IMR-90 (cell line): Measurements from ENCODE around the gene EML4. TPM values are rescaled to one million over a fixed set of nuclear protein-coding genes. Genes with fewer than 3 reads are reported as not detected.

Experiments
- ATAC-seq: fragments of 200-7000 bp; cut with Tn5 transposase; 2 replicates; pipeline ENCODE4 v1.9.1; 2020; ENCODE audit warnings: low read depth, mild to moderate bottlenecking, moderate library complexity
- BruUV-seq: library from RNA; stranded (reverse); fragments of 400-500 nt; replicated peaks from 2 replicates; lab custom pipeline; 2021; lab: Mats Ljungman, UMichigan
- CTCF ChIA-PET: fragments of 300-600 bp; formaldehyde crosslinking; extraction: SDS; loops from one replicate; lab custom pipeline; 2021; ENCODE audit warnings: antibody characterized with exemption; lab: Yijun Ruan, JAX
- POLR2A ChIA-PET: fragments of 300-600 bp; sonication (Branson Sonifier 250); formaldehyde crosslinking; loops from one replicate; lab custom pipeline; 2022; ENCODE audit warnings: antibody characterized with exemption; ENCODE audit not compliant: unreplicated experiment; lab: Charles Lee
- DNase-seq: peaks from one replicate; pipeline ENCODE4 v3.0.0; 2013
- H2AFZ ChIP-seq: replicated peaks from 2 replicates; pipeline ENCODE3; 2013; ENCODE audit warnings: low read length, mild to moderate bottlenecking; ENCODE audit not compliant: poor library complexity
- H2AK5ac ChIP-seq: 2 replicates; pipeline ENCODE4 v1.6.1; 2013; ENCODE audit warnings: low read depth, low read length, inconsistent platforms
- H2AK9ac ChIP-seq: replicated peaks from 2 replicates; pipeline ENCODE3; 2013; ENCODE audit warnings: mild to moderate bottlenecking, low read depth, low read length, moderate library complexity; ENCODE audit not compliant: poor library complexity
- H2BK120ac ChIP-seq: 2 replicates; pipeline ENCODE4 v1.6.1; 2013; ENCODE audit warnings: low read depth, low read length, inconsistent platforms
- H2BK15ac ChIP-seq: 3 replicates; pipeline ENCODE4 v1.6.1; 2013; ENCODE audit warnings: low read depth, low read length, inconsistent platforms
- H2BK20ac ChIP-seq: 2 replicates; pipeline ENCODE4 v1.6.1; 2013; ENCODE audit warnings: low read depth, mild to moderate bottlenecking, inconsistent platforms, low read length, moderate library complexity
- H2BK5ac ChIP-seq: 2 replicates; pipeline ENCODE4 v1.6.1; 2013; ENCODE audit warnings: mild to moderate bottlenecking, low read depth, low read length, inconsistent platforms; ENCODE audit not compliant: poor library complexity, severe bottlenecking
- H3K14ac ChIP-seq: replicated peaks from 2 replicates; pipeline ENCODE4 v1.6.1; 2013; ENCODE audit warnings: low read depth, low read length, inconsistent platforms
- H3K18ac ChIP-seq: 2 replicates; pipeline ENCODE4 v1.6.1; 2013; ENCODE audit warnings: low read depth, low read length, control low read depth
- H3K23ac ChIP-seq: 2 replicates; pipeline ENCODE4 v1.6.1; 2013; ENCODE audit warnings: low read depth, low read length, inconsistent platforms
- H3K27ac ChIP-seq: 2 replicates; pipeline ENCODE4 v1.5.1; 2013; ENCODE audit warnings: mild to moderate bottlenecking, control low read depth, low read length; ENCODE audit not compliant: insufficient read depth
- H3K27me3 ChIP-seq: 2 replicates; pipeline ENCODE4 v1.6.1; 2013; ENCODE audit warnings: low read length; ENCODE audit not compliant: control insufficient read depth, insufficient read depth
- H3K36me3 ChIP-seq: 2 replicates; pipeline ENCODE4 v1.6.1; 2013; ENCODE audit warnings: low read length, mixed read lengths; ENCODE audit not compliant: control insufficient read depth, insufficient read depth
- H3K4ac ChIP-seq: 2 replicates; pipeline ENCODE4 v1.6.1; 2013; ENCODE audit warnings: low read depth, low read length, inconsistent platforms
- H3K4me1 ChIP-seq: 2 replicates; pipeline ENCODE4 v1.6.1; 2013; ENCODE audit warnings: low read length, mixed read lengths; ENCODE audit not compliant: control insufficient read depth, insufficient read depth
- H3K4me2 ChIP-seq: 2 replicates; pipeline ENCODE4 v1.6.1; 2013; ENCODE audit warnings: low read depth, mild to moderate bottlenecking, control low read depth, low read length, moderate library complexity
- H3K4me3 ChIP-seq: 2 replicates; pipeline ENCODE4 v1.5.1; 2013; ENCODE audit warnings: low read depth, mild to moderate bottlenecking, control low read depth, low read length, moderate library complexity; ENCODE audit not compliant: insufficient read depth
- H3K56ac ChIP-seq: 2 replicates; pipeline ENCODE4 v1.6.1; 2013; ENCODE audit warnings: low read length, inconsistent platforms; ENCODE audit not compliant: insufficient read depth; ENCODE audit errors: extremely low read depth
- H3K79me1 ChIP-seq, 2 experiments: 2 replicates each; pipeline ENCODE4 v1.6.1; 2013; ENCODE audit warnings: low read length in 2 of 2, inconsistent platforms in 1 of 2, low read depth in 1 of 2
- H3K9ac ChIP-seq: 2 replicates; pipeline ENCODE4 v1.6.1; 2013; ENCODE audit warnings: low read depth, low read length, control low read depth
- H3K9me1 ChIP-seq: 2 replicates; pipeline ENCODE4 v1.6.1; 2013; ENCODE audit warnings: low read length, inconsistent platforms; ENCODE audit not compliant: insufficient read depth
- H3K9me3 ChIP-seq: 2 replicates; pipeline ENCODE4 v1.6.1; 2013; ENCODE audit warnings: low read length; ENCODE audit not compliant: control insufficient read depth, insufficient read depth
- H4K20me1 ChIP-seq: 2 replicates; pipeline ENCODE4 v1.6.1; 2013; ENCODE audit warnings: low read length, inconsistent platforms; ENCODE audit not compliant: insufficient read depth
- H4K5ac ChIP-seq: 2 replicates; pipeline ENCODE4 v1.6.1; 2013; ENCODE audit warnings: mild to moderate bottlenecking, low read depth, low read length, control low read depth
- H4K8ac ChIP-seq, 2 experiments: 2 replicates each; pipeline ENCODE4 v1.6.1; 2013; ENCODE audit warnings: low read depth in 2 of 2, low read length in 2 of 2, control low read depth in 1 of 2, inconsistent platforms in 1 of 2
- H4K91ac ChIP-seq: 2 replicates; pipeline ENCODE4 v1.6.1; 2013; ENCODE audit warnings: low read depth, low read length, inconsistent platforms; ENCODE audit not compliant: insufficient read depth
- BHLHE40 ChIP-seq: fragments of 150-350 bp; IDR thresholded peaks from 2 replicates; pipeline ENCODE4 v1.6.1; 2016; ENCODE audit warnings: mild to moderate bottlenecking, low read depth, low read length
- CEBPB ChIP-seq: IDR thresholded peaks from 2 replicates; pipeline ENCODE4 v1.6.1; 2012; ENCODE audit warnings: low read depth, low read length, improper control_type of control experiment
- CHD1 ChIP-seq: IDR thresholded peaks from 2 replicates; pipeline ENCODE4 v1.6.1; 2012; ENCODE audit warnings: low read depth, low read length, improper control_type of control experiment
- FOS ChIP-seq: fragments of 150-350 bp; IDR thresholded peaks from 2 replicates; pipeline ENCODE4 v1.6.1; 2016; ENCODE audit warnings: low read depth, low read length
- MAFK ChIP-seq: IDR thresholded peaks from 2 replicates; pipeline ENCODE4 v1.6.1; 2012; ENCODE audit warnings: low read depth, low read length, improper control_type of control experiment
- POLR2A ChIP-seq: IDR thresholded peaks from 2 replicates; pipeline ENCODE4 v1.6.1; 2012; ENCODE audit warnings: mild to moderate bottlenecking, low read depth, low read length
- RAD21 ChIP-seq: IDR thresholded peaks from 2 replicates; pipeline ENCODE4 v1.6.1; 2012; ENCODE audit warnings: low read length, improper control_type of control experiment
- RCOR1 ChIP-seq: IDR thresholded peaks from 2 replicates; pipeline ENCODE4 v1.6.1; 2012; ENCODE audit warnings: mild to moderate bottlenecking, low read length, improper control_type of control experiment; ENCODE audit not compliant: insufficient replicate concordance
- RFX5 ChIP-seq: IDR thresholded peaks from 2 replicates; pipeline ENCODE4 v1.8.0; 2012; ENCODE audit warnings: low read depth, mild to moderate bottlenecking, low read length, moderate library complexity
- SMC3 ChIP-seq: fragments of 150-350 bp; IDR thresholded peaks from 2 replicates; pipeline ENCODE4 v1.6.1; 2016; ENCODE audit warnings: low read depth, mild to moderate bottlenecking, antibody characterized with exemption, low read length, moderate library complexity
- WGBS, 2 experiments: methylation state at CpG; one replicate each; pipeline versions ENCODE4 v1.1.5 to v1.1.7; 2013; ENCODE audit warnings: missing lambda C conversion rate in 2 of 2; ENCODE audit not compliant: insufficient read length in 1 of 2; ENCODE audit errors: extremely low coverage in 2 of 2; 5-methylcytosine and 5-hydroxymethylcytosine counted together
- dilution Hi-C: fragments of 300-500 bp; cut with HindIII; formaldehyde crosslinking; loops from one replicate; pipeline ENCODE4 v1.14.3; 2018; ENCODE audit warnings: low sequenced_read_pairs; ENCODE audit not compliant: unreplicated experiment
- in situ Hi-C: fragments of 300-500 bp; cut with MboI; formaldehyde crosslinking; loops from 3 replicates; pipeline ENCODE4 v1.14.3; 2019; ENCODE audit warnings: low sequenced_read_pairs, inconsistent platforms, mixed read lengths
- intact Hi-C: fragments of 100-400 bp; cut with micrococcal nuclease; formaldehyde crosslinking; loops from 2 replicates; pipeline ENCODE4 v1.10.0; 2022
- polyA plus RNA-seq, 3 experiments: library from polyadenylated mRNA; depleted of rRNA; stranded (reverse); fragments of >200 nt; gene quantifications; 2 replicates each; pipeline ENCODE4 v1.2.3, GENCODE V29; 2012; ENCODE audit warnings: low replicate concordance in 1 of 3
- total RNA-seq: library from RNA; depleted of rRNA; stranded (reverse); fragments of >200 nt; gene quantifications from 2 replicates; pipeline ENCODE4 v1.2.3, GENCODE V29; 2012
- TF ChIP-seq, protein P1 (sequence below): fragments of 150-350 bp; IDR thresholded peaks from 2 replicates; pipeline ENCODE4 v1.6.1; 2016; ENCODE audit warnings: low read depth, mild to moderate bottlenecking, low read length, moderate library complexity, borderline replicate concordance
- TF ChIP-seq, protein P2 (sequence below): fragments of 150-350 bp; IDR thresholded peaks from 2 replicates; pipeline ENCODE4 v1.6.1; 2017; ENCODE audit warnings: mild to moderate bottlenecking, antibody characterized with exemption, low read length, low read depth

Gene EML4
- total and polyA plus RNA-seq, 2 of the 4 experiments (the other 2 are of a cell fraction), result 29.7 to 73.7 TPM

DNA sequence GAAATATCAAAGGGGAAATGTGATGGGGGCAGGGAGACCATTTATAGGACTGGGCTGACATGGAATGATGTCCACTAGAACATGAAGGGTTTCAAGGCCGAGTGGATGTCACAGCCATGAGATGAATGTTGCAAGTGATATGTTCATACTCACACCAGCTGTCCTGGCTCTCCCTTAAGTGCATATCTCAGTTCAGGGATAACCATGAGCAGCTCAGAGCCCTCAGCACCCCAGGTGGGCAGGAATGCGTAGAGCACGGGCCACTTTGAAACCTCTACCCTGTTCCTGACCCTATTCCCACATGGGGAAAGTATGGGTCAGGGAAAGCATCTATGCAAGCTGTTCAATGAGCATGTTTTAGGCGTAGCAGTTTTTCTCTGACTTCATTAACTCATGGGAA is 12.4 kb upstream of the EML4 start:
- Histone ChIP-seq H2BK20ac (no peak overlapping the region), H3K4me3 (no peak overlapping the region), H3K18ac (no peak overlapping the region), H4K5ac (no peak overlapping the region), H3K4me2 (no peak overlapping the region), H2AK9ac (no peak overlapping the region), H4K20me1 (no peaks in the 10 kb centered on the region), H3K9me3 (no peaks in the 10 kb centered on the region), H4K8ac (no peak overlapping the region), H3K27me3 (no peaks in the 10 kb centered on the region), H2BK5ac (no peak overlapping the region), H4K91ac (no peak overlapping the region), H3K9me1 (no peaks in the 10 kb centered on the region), H3K79me1 (no peaks in the 10 kb centered on the region), H3K4ac (no peak overlapping the region), H3K9ac (no peak overlapping the region), H3K4me1 (no peaks in the 10 kb centered on the region), H2AK5ac (no peak overlapping the region), H3K27ac (no peak overlapping the region), H3K36me3 (no peaks in the 10 kb centered on the region), H3K14ac (no peak overlapping the region), H2AFZ (no peak overlapping the region), H3K56ac (no peak overlapping the region), H2BK120ac (no peak overlapping the region), H2BK15ac (no peak overlapping the region), H3K23ac (no peak overlapping the region)
- intact Hi-C loops (no loop called here), dilution Hi-C loops (no loop called here), in situ Hi-C loops (no loop called here)
- ChIA-PET POLR2A (no interaction called here), CTCF (no interaction called here)
- DNase-seq (no peak), ATAC-seq (no peak)
- WGBS, 2 experiments, result no CpG with 5 or more reads among the region's 4 CpGs
- no TSS peak for BruUV-seq
- TF ChIP-seq CHD1 (no peak), POLR2A (no peak), BHLHE40 (no peak), RCOR1 (no peak), RAD21 (no peak), SMC3 (no peak), CEBPB (no peak), RFX5 (no peak), MAFK (no peak), FOS (no peak)
- TF ChIP-seq, protein P1, sequence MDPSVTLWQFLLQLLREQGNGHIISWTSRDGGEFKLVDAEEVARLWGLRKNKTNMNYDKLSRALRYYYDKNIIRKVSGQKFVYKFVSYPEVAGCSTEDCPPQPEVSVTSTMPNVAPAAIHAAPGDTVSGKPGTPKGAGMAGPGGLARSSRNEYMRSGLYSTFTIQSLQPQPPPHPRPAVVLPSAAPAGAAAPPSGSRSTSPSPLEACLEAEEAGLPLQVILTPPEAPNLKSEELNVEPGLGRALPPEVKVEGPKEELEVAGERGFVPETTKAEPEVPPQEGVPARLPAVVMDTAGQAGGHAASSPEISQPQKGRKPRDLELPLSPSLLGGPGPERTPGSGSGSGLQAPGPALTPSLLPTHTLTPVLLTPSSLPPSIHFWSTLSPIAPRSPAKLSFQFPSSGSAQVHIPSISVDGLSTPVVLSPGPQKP, result no peak
- TF ChIP-seq, protein P2, sequence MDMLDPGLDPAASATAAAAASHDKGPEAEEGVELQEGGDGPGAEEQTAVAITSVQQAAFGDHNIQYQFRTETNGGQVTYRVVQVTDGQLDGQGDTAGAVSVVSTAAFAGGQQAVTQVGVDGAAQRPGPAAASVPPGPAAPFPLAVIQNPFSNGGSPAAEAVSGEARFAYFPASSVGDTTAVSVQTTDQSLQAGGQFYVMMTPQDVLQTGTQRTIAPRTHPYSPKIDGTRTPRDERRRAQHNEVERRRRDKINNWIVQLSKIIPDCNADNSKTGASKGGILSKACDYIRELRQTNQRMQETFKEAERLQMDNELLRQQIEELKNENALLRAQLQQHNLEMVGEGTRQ, result no peak
